ENCODE measurements around the gene ASPG.

ASPG gene

DNA sequence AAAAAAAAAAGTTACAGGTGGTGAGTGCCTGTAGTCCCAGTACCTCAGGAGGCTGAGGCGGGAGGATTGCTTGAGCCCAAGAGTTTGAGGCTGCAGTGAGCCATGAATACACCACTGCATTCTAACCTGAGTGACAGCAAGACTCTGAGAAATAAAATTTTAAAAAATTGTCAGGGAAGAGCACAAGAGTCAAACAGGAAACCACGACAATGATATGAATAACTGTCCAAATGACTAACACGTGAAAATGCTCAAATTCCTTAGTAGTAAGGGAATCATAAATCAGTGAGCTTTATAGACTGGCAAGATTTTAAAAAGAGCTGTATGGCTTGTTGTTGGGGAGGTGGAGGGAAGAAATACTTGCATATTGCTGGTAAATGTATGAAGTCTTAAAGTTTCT is 12.9 kb upstream of the ASPG start (continued):
- TF ChIP-seq, protein P1, sequence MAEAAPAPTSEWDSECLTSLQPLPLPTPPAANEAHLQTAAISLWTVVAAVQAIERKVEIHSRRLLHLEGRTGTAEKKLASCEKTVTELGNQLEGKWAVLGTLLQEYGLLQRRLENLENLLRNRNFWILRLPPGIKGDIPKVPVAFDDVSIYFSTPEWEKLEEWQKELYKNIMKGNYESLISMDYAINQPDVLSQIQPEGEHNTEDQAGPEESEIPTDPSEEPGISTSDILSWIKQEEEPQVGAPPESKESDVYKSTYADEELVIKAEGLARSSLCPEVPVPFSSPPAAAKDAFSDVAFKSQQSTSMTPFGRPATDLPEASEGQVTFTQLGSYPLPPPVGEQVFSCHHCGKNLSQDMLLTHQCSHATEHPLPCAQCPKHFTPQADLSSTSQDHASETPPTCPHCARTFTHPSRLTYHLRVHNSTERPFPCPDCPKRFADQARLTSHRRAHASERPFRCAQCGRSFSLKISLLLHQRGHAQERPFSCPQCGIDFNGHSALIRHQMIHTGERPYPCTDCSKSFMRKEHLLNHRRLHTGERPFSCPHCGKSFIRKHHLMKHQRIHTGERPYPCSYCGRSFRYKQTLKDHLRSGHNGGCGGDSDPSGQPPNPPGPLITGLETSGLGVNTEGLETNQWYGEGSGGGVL (tag by site-specific recombination; IDR thresholded peaks at IDR 0.05), result no peak

DNA sequence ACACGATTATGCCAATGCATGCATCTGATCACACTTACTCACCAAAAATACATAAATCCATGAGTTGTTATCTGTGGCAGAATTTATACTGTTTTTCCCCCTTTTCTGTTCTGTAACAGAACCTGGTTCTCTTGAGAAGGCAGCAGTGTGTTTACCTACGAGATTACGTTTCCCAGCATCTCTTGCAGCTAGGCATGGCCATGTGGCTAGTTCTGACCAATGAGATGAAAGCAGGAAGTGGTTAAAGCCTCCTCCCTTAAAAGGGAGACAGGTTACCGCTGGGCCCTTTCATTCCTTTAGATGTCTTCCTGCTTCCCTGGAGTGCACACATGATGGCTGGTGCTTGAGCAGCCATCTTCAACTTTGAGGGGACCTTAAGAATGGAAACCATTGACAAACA is 11.7 kb upstream of the ASPG start:
- no peaks in the 10 kb centered on the region; the same call in 1 of the 2 replicates for H3K4me1 ChIP-seq (ENCODE audit: control insufficient read depth, insufficient read depth, low read length)
- H3K36me3 ChIP-seq (ENCODE audit: control insufficient read depth in 2 of 2, insufficient read depth in 1 of 2, low read length in 2 of 2), result no peaks in the 10 kb centered on the region
- ChIA-PET POLR2A (no interaction called here), CTCF (no interaction called here)
- H3K9me3 ChIP-seq (ENCODE audit: control insufficient read depth, insufficient read depth, low read depth, low read length), result no peaks in the 10 kb centered on the region
- H3K27ac ChIP-seq (ENCODE audit: extremely low read depth, low read depth, low read length), result no peak overlapping the region
- TF ChIP-seq, protein P2, sequence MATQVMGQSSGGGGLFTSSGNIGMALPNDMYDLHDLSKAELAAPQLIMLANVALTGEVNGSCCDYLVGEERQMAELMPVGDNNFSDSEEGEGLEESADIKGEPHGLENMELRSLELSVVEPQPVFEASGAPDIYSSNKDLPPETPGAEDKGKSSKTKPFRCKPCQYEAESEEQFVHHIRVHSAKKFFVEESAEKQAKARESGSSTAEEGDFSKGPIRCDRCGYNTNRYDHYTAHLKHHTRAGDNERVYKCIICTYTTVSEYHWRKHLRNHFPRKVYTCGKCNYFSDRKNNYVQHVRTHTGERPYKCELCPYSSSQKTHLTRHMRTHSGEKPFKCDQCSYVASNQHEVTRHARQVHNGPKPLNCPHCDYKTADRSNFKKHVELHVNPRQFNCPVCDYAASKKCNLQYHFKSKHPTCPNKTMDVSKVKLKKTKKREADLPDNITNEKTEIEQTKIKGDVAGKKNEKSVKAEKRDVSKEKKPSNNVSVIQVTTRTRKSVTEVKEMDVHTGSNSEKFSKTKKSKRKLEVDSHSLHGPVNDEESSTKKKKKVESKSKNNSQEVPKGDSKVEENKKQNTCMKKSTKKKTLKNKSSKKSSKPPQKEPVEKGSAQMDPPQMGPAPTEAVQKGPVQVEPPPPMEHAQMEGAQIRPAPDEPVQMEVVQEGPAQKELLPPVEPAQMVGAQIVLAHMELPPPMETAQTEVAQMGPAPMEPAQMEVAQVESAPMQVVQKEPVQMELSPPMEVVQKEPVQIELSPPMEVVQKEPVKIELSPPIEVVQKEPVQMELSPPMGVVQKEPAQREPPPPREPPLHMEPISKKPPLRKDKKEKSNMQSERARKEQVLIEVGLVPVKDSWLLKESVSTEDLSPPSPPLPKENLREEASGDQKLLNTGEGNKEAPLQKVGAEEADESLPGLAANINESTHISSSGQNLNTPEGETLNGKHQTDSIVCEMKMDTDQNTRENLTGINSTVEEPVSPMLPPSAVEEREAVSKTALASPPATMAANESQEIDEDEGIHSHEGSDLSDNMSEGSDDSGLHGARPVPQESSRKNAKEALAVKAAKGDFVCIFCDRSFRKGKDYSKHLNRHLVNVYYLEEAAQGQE (tag by site-specific recombination; IDR thresholded peaks at IDR 0.05), result no peak
- TF ChIP-seq, protein P3, sequence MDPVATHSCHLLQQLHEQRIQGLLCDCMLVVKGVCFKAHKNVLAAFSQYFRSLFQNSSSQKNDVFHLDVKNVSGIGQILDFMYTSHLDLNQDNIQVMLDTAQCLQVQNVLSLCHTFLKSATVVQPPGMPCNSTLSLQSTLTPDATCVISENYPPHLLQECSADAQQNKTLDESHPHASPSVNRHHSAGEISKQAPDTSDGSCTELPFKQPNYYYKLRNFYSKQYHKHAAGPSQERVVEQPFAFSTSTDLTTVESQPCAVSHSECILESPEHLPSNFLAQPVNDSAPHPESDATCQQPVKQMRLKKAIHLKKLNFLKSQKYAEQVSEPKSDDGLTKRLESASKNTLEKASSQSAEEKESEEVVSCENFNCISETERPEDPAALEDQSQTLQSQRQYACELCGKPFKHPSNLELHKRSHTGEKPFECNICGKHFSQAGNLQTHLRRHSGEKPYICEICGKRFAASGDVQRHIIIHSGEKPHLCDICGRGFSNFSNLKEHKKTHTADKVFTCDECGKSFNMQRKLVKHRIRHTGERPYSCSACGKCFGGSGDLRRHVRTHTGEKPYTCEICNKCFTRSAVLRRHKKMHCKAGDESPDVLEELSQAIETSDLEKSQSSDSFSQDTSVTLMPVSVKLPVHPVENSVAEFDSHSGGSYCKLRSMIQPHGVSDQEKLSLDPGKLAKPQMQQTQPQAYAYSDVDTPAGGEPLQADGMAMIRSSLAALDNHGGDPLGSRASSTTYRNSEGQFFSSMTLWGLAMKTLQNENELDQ (tag by site-specific recombination; IDR thresholded peaks at IDR 0.05; ENCODE audit: low read depth), result no peak
- TF ChIP-seq ZNF223 (tag by site-specific recombination; IDR thresholded peaks at IDR 0.05) (no peak), ZNF24 (tag by site-specific recombination; IDR thresholded peaks at IDR 0.05) (no peak), ZNF248 (tag by site-specific recombination; IDR thresholded peaks at IDR 0.05) (no peak), ZNF473 (tag by site-specific recombination; IDR thresholded peaks at IDR 0.05) (no peak), FEZF1 (tag by site-specific recombination; IDR thresholded peaks at IDR 0.05) (no peak), ZFP69B (tag by site-specific recombination; IDR thresholded peaks at IDR 0.05) (no peak), ZBTB20 (tag by site-specific recombination; IDR thresholded peaks at IDR 0.05) (no peak), ZNF544 (tag by site-specific recombination; IDR thresholded peaks at IDR 0.05) (no peak), ZNF23 (tag by site-specific recombination; IDR thresholded peaks at IDR 0.05; ENCODE audit: borderline replicate concordance) (no peak), GLIS2 (tag by site-specific recombination; IDR thresholded peaks at IDR 0.05) (no peak), GLIS1 (tag by site-specific recombination; IDR thresholded peaks at IDR 0.05) (no peak), ZSCAN23 (tag by site-specific recombination; IDR thresholded peaks at IDR 0.05) (no peak)
- TF ChIP-seq, protein P4, sequence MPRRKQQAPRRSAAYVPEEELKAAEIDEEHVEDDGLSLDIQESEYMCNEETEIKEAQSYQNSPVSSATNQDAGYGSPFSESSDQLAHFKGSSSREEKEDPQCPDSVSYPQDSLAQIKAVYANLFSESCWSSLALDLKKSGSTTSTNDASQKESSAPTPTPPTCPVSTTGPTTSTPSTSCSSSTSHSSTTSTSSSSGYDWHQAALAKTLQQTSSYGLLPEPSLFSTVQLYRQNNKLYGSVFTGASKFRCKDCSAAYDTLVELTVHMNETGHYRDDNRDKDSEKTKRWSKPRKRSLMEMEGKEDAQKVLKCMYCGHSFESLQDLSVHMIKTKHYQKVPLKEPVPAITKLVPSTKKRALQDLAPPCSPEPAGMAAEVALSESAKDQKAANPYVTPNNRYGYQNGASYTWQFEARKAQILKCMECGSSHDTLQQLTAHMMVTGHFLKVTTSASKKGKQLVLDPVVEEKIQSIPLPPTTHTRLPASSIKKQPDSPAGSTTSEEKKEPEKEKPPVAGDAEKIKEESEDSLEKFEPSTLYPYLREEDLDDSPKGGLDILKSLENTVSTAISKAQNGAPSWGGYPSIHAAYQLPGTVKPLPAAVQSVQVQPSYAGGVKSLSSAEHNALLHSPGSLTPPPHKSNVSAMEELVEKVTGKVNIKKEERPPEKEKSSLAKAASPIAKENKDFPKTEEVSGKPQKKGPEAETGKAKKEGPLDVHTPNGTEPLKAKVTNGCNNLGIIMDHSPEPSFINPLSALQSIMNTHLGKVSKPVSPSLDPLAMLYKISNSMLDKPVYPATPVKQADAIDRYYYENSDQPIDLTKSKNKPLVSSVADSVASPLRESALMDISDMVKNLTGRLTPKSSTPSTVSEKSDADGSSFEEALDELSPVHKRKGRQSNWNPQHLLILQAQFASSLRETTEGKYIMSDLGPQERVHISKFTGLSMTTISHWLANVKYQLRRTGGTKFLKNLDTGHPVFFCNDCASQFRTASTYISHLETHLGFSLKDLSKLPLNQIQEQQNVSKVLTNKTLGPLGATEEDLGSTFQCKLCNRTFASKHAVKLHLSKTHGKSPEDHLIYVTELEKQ (tag by site-specific recombination; IDR thresholded peaks at IDR 0.05; ENCODE audit: borderline replicate concordance), result no peak
- H3K4me3 ChIP-seq (ENCODE audit: low read depth, low read length), result no peak overlapping the region

Data from HEK293 (cell line).